ENCODE measurements around the gene KSR1. TPM values are rescaled to one million over a fixed set of nuclear protein-coding genes. Genes with fewer than 3 reads are reported as not detected.

KSR1 gene
- total RNA-seq, 2 experiments from 2014 or later: 57.0 to 60.2 TPM

DNA sequence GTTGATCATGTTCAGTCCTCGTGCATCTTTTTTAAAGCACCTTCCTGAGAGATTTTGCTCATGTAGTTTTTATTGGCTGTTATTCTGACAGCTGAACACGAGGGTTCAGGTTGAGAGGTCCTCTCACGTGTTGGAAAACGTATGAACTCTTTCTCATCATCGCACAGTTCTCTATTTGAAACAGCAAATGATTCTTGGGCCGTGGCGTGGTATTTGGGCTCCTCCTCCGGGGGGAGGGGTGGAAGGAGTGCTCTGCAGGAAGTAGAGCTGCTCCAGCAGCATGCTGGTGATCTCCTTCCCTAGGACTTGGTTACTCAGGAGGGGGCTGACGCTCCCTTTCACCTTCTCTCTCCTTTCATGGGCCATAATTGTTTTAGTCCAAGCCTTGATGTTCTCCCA is 70.4 kb downstream of the KSR1 start:
- Mint-ChIP-seq H3K27ac (peak overlapping the region; percentile 77), H3K9me3 (no peaks in the 10 kb centered on the region), H3K4me1 (peaks cover 60% of the 10 kb centered on the region), H3K4me3 (peak overlapping the region; percentile 60), H3K27me3 (no peaks in the 10 kb centered on the region), H3K36me3 (peaks cover 5% of the 10 kb centered on the region)
- POLR2A ChIA-PET: interaction anchor here (1.1 kb wide), 1 partner anchor 17 kb away, joined by 4 read pairs; no protein-coding TSS in a partner anchor
- ATAC-seq (ENCODE audit: low read depth) (peak; percentile 76), DNase-seq (peak; percentile 56)

DNA sequence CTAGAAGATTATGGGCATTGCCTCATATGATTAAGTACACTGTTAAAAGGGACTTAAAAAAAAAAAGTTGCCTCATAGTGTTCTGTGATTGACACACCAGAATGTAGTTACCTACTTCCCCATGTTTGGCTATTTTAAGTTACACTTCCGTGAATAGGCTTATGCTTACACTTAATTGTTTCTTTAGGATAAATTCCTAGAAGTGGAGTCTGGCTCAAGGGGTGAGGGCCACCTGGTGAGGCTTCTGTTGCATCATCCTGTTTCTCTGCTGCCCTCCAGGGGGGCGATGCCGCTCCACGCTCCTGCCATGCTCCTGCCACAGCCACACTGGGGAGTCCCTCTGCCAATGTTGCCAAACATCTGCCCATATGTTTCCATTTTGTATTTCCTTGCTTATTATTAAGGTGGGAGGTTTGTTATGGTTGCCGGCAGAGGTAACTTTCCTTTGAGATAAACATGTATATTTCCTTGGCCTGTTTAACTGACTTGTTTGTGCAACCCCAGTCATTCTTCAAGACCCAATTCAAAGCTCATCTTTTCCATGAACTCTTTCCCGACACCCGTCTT is 73.1 kb downstream of the KSR1 start:
- POLR2A ChIA-PET: interaction anchor here (1.1 kb wide), 1 partner anchor 55 kb away, joined by 3 read pairs; no protein-coding TSS in a partner anchor
- H3K9me3 Mint-ChIP-seq: no peaks in the 10 kb centered on the region
- DNase-seq (peak; percentile 50), ATAC-seq (ENCODE audit: low read depth) (peak; percentile 57)
- peak overlapping the region; percentile 35 for H3K27ac Mint-ChIP-seq
- peak overlapping the region; percentile 34 for H3K4me3 Mint-ChIP-seq
- H3K36me3 Mint-ChIP-seq: peaks cover 2% of the 10 kb centered on the region
- peaks cover 65% of the 10 kb centered on the region for H3K4me1 Mint-ChIP-seq
- no peaks in the 10 kb centered on the region for H3K27me3 Mint-ChIP-seq

DNA sequence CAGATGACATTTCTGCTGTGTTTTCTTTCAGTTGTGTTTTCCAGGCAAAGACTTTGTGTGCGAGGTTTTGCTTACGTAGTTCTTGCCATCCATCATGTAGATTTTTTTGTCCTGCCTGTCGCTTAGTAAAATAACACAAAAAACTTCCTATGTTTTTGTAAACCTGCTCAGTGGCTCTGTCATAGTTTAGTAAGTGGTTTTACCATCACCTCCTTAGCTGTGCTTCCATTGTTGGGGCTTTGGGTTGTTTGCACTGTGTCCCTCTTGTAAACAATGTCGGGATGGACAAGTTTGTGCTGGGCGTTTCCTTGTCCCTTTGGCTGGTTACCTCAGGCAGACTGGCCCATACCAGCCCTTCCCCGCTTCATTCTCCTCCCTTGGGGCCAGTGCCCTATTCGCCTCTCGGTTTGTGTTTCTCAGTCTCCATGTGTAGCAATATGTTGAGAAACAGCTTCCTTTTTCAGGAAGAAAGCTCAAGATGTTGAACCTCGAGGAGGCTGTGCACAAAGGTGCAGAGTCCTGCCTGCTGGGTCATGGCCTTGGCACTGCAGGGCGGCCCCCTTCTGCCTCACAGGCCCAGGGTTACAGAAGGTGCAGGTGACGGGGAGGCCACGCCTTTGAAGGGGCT is 74.6 kb downstream of the KSR1 start:
- POLR2A ChIA-PET: interaction anchor here (0.6 kb wide), 1 partner anchor 68 kb away, joined by 3 read pairs; no protein-coding TSS in a partner anchor
- DNase-seq (no peak), ATAC-seq (ENCODE audit: low read depth) (no peak)
- Mint-ChIP-seq H3K36me3 (peaks cover 2% of the 10 kb centered on the region), H3K4me3 (no peak overlapping the region), H3K4me1 (peaks cover 62% of the 10 kb centered on the region), H3K27ac (peak overlapping the region; percentile 69), H3K9me3 (no peaks in the 10 kb centered on the region), H3K27me3 (no peaks in the 10 kb centered on the region)

DNA sequence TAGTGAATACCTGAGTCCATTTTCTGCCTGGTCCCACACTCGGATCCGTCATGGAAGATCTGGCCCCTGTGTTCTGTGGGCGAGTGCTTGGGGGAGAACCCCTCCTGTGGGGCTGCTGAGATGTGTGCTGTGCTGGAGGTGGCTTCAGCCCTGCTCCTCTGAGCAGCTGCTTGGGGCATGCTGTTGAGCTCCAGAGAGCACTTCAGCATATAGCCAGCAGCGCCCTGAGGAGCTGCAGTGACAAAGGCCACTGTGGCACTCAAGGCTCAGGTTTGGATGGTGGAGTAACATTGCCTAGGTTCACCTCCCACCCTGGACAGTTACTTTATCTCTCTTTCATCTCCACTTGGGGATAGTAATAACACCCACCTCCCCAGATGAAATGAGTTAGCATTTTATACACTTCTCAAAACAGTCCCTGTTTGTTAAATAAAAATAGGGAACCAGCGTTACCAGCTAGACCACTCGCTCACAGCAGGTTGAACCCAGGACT is 75.3 kb downstream of the KSR1 start:
- no peak overlapping the region for H3K4me3 Mint-ChIP-seq
- H3K9me3 Mint-ChIP-seq: no peaks in the 10 kb centered on the region
- peak overlapping the region; percentile 69 for H3K27ac Mint-ChIP-seq
- H3K27me3 Mint-ChIP-seq: no peaks in the 10 kb centered on the region
- ATAC-seq (ENCODE audit: low read depth) (no peak), DNase-seq (no peak)
- H3K4me1 Mint-ChIP-seq: peaks cover 60% of the 10 kb centered on the region
- POLR2A ChIA-PET: interaction anchor here (1.4 kb wide), 1 partner anchor 13 kb away, joined by 3 read pairs; no protein-coding TSS in a partner anchor
- peaks cover 2% of the 10 kb centered on the region for H3K36me3 Mint-ChIP-seq

DNA sequence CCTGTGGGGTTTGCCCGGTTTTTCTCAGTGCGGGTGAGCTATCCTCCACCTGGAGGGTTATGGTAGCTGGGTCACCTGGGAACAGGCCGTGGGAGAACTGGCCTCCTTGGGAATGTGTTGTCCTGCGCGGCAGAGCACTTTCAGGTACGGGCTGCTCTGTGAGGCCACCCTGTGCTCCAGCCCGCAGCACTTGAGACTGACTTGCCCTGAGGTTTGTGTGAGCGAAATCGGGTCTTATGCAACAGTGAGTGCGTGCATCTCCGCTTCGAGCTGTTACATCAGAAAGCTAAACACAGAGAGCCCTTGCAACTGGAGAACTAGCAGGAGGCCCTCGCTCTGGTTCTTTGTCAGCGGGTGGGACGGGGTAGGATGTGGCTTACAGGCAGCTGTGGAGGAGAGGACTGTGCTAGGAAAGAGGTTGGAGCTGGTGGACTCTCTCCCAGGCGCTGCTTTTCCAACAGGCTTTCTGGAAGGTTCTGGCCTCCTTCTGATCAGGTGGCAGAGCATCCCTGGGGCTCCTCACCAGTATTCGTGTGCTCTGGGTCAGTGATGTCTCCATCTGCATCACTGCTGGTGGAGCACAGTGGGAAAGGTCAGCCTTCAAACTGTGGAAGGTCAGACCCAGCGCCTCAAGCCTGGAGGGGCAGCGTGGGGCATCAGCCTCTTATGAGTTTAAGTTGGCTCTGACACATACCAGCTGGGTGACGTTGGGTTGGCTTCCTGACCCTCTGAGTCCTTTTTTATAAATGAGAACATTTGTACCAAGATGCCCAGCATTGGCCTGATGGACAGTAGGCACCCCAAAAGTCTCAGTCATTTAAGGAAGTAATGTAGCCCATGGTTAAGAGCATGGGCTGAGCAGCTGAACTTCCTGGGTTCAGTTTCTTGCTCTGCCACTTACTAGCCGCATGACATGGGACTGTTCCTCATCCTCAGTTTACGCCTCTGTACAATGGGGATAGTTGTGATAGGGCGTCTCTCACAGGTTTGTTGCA is 76.3 kb downstream of the KSR1 start:
- ATAC-seq (ENCODE audit: low read depth) (no peak), DNase-seq (no peak)
- POLR2A ChIA-PET: interaction anchor here (1.4 kb wide), 1 partner anchor 12 kb away, joined by 3 read pairs; no protein-coding TSS in a partner anchor
- Mint-ChIP-seq H3K27me3 (no peaks in the 10 kb centered on the region), H3K9me3 (no peaks in the 10 kb centered on the region), H3K27ac (peak overlapping the region; percentile 34), H3K4me3 (no peak overlapping the region), H3K4me1 (peaks cover 62% of the 10 kb centered on the region), H3K36me3 (peaks cover 2% of the 10 kb centered on the region)

DNA sequence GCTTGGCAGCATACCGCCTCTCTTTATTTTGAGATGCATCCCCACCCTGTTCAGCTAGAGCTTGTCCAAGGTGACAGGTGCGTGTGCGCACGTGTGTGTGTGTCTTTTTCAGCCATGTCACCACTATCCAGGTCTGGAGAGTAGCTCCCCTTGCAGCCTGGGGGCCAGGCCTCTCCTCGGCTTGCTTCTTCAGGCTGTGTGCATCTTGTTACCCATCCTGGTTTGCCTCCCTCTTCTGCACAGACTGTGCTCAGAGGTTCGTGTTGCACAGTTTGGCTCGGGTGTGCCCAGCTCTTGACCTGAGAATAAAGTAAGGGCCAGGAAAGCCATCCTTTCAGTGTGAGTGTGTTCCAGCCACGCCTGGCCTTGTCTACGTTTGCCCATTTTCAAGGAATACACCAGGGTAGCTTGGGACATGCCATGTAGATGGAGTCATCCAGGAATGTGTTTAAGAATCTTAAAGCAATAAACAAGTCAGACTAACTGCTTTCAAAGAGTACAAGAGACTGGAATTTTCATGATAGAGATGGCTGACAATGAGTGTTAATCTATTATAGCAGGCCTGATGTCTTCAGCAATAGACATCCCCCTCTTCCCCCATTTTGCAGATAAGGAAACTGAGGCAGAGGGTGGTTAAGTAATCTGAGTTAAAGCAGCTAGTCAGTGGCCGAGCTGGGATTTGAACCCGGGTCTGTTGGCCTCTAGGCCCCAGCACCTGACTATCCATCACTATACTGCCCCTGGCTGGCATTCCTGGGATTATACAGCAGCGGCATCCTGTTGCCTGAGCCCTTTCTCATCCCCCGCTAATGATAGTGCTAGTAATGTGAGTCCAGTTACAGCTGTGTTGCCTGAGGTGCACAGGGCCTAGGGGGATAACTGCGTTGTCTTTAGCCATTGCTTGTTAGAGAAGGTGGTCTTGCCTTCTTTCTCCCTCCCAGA is 77.9 kb downstream of the KSR1 start:
- POLR2A ChIA-PET: interaction anchor here (1.4 to 2.4 kb wide), 2 partner anchors 8 to 11 kb away, joined by 3 to 10 read pairs; no protein-coding TSS in a partner anchor
- DNase-seq (no peak), ATAC-seq (ENCODE audit: low read depth) (no peak)
- Mint-ChIP-seq H3K27ac (no peak overlapping the region), H3K27me3 (no peaks in the 10 kb centered on the region), H3K4me3 (no peak overlapping the region), H3K4me1 (peaks cover 56% of the 10 kb centered on the region), H3K9me3 (no peaks in the 10 kb centered on the region), H3K36me3 (peaks cover 2% of the 10 kb centered on the region)

DNA sequence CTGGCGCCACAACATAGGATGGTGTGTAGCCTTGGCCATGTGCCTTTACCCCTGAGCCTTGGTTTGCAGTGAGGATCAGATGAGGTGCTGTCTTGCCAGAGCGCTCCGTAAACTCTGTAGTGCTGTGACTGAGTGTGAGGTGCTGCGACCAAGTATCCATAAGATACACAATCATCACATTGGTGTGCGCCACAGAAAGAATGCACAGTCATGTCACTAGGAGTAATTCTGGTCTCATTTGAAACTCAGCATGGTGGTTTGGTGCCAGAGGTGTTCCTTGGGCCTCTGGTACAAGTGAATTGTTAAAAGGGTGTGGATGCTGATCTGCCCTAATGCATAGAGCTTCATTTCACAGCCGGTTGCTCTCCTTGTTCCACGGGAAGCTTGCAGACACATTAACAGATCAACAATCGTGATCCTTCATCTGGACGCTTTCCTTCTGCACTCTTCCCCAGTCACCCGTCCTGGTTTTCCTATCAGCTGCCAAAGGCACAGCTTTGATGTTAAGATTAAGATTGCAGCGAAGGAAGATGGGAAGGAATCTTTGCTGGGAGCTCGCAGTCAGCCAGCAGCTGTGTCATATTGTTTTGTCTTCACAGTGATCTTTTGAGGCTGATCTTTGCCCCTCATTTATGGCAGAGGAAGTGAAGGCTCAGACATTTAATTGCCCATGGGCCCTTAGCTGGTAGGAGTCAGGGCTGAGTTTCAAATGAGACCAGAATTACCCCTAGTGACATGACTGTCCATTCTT is 79.1 kb downstream of the KSR1 start:
- ATAC-seq (ENCODE audit: low read depth) (no peak), DNase-seq (no peak)
- Mint-ChIP-seq H3K36me3 (peaks cover 2% of the 10 kb centered on the region), H3K27ac (no peak overlapping the region), H3K9me3 (no peaks in the 10 kb centered on the region), H3K4me1 (peaks cover 57% of the 10 kb centered on the region), H3K27me3 (no peaks in the 10 kb centered on the region), H3K4me3 (no peak overlapping the region)
- POLR2A ChIA-PET: interaction anchor here (1.0 to 2.4 kb wide), 2 partner anchors 10 to 58 kb away, joined by 3 to 10 read pairs; no protein-coding TSS in a partner anchor

DNA sequence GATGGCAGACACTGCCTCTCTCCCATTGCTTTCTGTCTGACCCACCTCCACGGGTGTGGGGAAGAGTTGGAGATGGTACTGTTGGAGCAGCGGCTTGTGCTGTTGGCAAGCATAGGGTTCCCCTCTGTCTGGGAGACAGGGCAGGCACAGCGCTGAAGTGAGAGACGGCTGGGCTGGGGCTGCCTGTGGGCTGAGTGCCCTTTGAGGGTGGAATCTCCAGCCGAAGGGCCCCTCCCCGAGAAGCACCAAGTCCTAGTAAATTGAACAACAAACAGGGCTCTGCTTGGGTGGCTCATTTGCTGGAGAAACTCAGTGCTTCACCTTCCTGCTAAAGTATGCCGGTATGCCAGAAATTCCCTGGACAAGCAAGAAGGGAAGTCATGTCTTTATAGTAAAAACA is 79.7 kb downstream of the KSR1 start:
- Mint-ChIP-seq H3K27ac (no peak overlapping the region), H3K27me3 (no peaks in the 10 kb centered on the region), H3K36me3 (peaks cover 2% of the 10 kb centered on the region), H3K4me1 (peaks cover 53% of the 10 kb centered on the region), H3K4me3 (no peak overlapping the region), H3K9me3 (no peaks in the 10 kb centered on the region)
- no peak for DNase-seq
- ATAC-seq (ENCODE audit: low read depth): no peak
- POLR2A ChIA-PET: interaction anchor here (1.0 to 2.4 kb wide), 2 partner anchors 9 to 59 kb away, joined by 3 to 10 read pairs; no protein-coding TSS in a partner anchor

DNA sequence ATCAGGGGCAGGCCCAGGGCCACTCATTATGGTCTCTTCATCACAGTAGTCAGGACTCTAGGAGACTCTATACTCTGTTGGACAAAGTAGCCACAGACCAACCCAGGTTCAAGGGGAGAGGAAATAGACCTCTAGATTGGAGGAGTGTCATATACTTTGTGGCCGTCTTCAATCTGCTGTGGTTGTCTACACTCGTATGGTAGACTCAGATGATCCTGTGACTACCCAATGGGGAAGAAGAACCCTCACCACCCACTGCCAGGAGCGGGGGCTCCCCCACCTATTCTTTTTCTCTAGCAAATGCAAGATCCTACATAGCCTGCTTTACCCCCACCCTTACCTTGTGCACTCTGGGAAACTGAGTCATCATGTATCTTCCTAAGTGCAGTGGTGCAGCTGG is 80.5 kb downstream of the KSR1 start:
- ATAC-seq (ENCODE audit: low read depth) (peak; percentile 90), DNase-seq (no peak)
- H3K27ac Mint-ChIP-seq: peak overlapping the region; percentile 32
- POLR2A ChIA-PET: no interaction called here
- no peaks in the 10 kb centered on the region for H3K9me3 Mint-ChIP-seq
- peaks cover 53% of the 10 kb centered on the region for H3K4me1 Mint-ChIP-seq
- peaks cover 2% of the 10 kb centered on the region for H3K36me3 Mint-ChIP-seq
- peak overlapping the region; percentile 56 for H3K4me3 Mint-ChIP-seq
- H3K27me3 Mint-ChIP-seq: no peaks in the 10 kb centered on the region

DNA sequence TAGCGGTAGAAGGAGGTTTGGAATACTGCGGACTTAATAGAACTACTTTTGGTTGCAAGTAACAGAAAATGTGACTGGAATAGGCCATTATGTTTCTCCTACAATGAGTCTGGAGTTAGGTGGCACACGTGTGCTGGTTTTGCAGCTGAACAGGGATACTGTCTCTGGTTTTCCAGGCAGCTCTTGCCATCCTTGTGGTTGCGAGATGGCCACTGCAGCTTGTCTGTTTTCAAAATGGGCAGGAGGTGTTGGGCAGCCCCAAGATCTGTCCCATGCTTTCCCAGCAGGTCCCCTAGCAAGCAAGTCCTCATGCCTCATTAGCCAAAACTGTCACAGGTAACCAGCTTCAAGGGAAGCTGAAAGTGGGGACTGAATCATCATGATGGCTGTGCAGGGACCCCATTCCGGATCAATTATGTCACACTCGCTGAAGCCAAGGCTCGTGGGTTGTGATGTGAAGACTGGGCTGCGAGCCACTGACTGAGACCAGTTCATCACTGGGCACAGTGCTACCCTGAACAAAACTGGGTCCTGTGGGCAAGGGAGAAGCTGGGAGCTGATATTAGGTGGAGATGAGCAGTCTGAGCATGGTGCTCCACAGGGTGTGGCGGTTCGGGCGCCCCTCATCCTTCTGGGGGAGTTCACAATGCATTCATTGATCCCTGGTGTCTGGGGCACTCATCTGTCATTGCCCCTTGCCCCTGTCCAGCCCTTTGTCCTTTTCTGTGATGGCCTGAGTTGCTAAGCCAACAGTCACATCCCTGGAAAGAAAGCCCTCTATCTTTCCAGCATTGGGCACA is 82.1 kb downstream of the KSR1 start:
- POLR2A ChIA-PET: no interaction called here
- Mint-ChIP-seq H3K36me3 (peaks cover 2% of the 10 kb centered on the region), H3K4me1 (peaks cover 57% of the 10 kb centered on the region), H3K4me3 (no peak overlapping the region), H3K27ac (no peak overlapping the region), H3K27me3 (no peaks in the 10 kb centered on the region), H3K9me3 (no peaks in the 10 kb centered on the region)
- no peak for ATAC-seq (ENCODE audit: low read depth)
- no peak for DNase-seq

DNA sequence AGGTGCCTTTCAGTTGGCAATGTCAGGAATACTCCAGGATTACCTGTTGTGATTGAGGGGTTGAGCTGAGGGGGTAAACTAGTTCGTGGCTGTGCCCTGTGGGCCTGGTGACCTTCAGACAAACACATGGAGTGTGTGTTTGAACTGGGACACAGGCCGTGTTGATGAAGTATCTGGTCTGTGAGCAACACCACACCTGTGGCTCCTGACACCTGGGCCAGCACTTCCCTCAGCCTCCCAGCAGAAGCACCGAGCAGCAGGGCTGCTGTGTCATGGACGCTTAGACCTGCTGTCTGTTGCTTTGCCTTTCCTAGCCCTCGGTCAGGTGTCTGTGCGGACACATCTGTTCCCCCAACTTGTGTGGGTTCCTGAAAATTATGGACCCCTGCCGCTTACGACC is 82.9 kb downstream of the KSR1 start:
- no peak overlapping the region for H3K4me3 Mint-ChIP-seq
- peaks cover 2% of the 10 kb centered on the region for H3K36me3 Mint-ChIP-seq
- no peak for DNase-seq
- peaks cover 63% of the 10 kb centered on the region for H3K4me1 Mint-ChIP-seq
- H3K27me3 Mint-ChIP-seq: no peaks in the 10 kb centered on the region
- H3K27ac Mint-ChIP-seq: peak overlapping the region; percentile 27
- POLR2A ChIA-PET: no interaction called here
- no peak for ATAC-seq (ENCODE audit: low read depth)
- no peaks in the 10 kb centered on the region for H3K9me3 Mint-ChIP-seq

Data from activated naive CD8-positive, alpha-beta T cell treated with anti-CD3 and anti-CD28 coated beads, Interleukin-2, amount 10 ng/mL, durations not matched to agents 7 days and 5 days (primary cell).